ENCODE results near the gene ZNF610. TPM values are rescaled to one million over a fixed set of nuclear protein-coding genes. Genes with fewer than 3 reads are reported as not detected.

ZNF610 gene
- total and polyA plus RNA-seq, 8 donors: 0.45 to 2.6 (median 1.4) TPM; not detected in 3

DNA sequence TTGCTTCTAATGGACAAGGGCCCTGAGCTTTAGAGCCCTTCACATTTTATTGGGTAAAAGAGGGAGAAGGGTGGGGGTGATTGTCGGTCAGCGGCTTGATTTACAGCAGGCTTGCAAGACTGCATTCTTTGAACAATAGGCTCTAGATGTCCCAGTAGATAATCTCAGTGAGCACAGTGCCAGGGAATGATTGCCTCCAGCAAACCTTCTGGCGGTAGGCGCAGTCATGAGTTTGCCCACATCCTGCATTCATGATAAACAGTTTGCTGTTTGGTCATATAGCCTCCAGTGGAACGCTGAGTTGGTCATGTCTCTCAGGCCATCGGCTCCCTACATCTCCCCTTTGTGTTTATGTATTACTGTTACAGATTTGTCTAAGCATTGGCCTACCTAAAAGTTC is 74.2 kb downstream of the ZNF610 start:
- WGBS, 5 donors: 89 to 98% (median 96%) methylated on average over 6 of the region's 6 CpGs
- Histone ChIP-seq H3K36me3 (peaks cover 65 to 99% (median 93%) of the 10 kb centered on the region in 4 donors), H3K9me3 (peaks cover 54 to 100% (median 85%) of the 10 kb centered on the region in 4 donors), H3K27me3 (no peaks in the 10 kb centered on the region), H3K4me1 (no peaks in the 10 kb centered on the region), H3K27ac (no peak overlapping the region), H3K4me3 (no peak overlapping the region)
- no peak for TF ChIP-seq POLR2AphosphoS5 (IDR thresholded peaks at IDR 0.05)
- TF ChIP-seq POLR2A (IDR thresholded peaks at IDR 0.05): no peak
- no peak for TF ChIP-seq CTCF (IDR thresholded peaks at IDR 0.05)
- TF ChIP-seq EP300 (IDR thresholded peaks at IDR 0.05): no peak
- intact Hi-C loops (cut with DNase I; ENCODE audit: low total_unique reads): no loop called here
- DNase-seq: no peak

DNA sequence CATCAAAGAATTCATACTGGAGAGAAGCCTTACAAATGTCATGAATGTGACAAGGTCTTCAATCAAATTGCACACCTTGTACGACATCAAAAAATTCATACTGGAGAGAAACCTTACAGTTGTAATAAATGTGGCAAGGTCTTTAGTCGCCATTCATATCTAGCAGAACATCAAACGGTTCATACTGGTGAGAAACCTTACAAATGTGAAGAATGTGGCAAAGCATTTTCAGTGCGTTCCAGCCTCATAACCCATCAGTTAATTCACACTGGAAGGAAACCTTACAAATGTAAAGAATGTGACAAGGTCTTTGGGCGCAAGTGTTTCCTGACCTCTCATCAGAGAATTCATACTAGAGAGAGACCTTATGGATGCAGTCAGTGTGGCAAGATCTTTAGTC is 79.7 kb downstream of the ZNF610 start:
- Histone ChIP-seq H3K9me3 (peaks cover 63 to 100% (median 97%) of the 10 kb centered on the region in 4 donors), H3K36me3 (peaks cover 11 to 45% (median 39%) of the 10 kb centered on the region in 4 donors), H3K27me3 (no peaks in the 10 kb centered on the region), H3K27ac (no peak overlapping the region), H3K4me1 (no peaks in the 10 kb centered on the region), H3K4me3 (no peak overlapping the region)
- TF ChIP-seq POLR2AphosphoS5 (IDR thresholded peaks at IDR 0.05): no peak
- no peak for TF ChIP-seq POLR2A (IDR thresholded peaks at IDR 0.05)
- TF ChIP-seq EP300 (IDR thresholded peaks at IDR 0.05): no peak
- TF ChIP-seq CTCF (IDR thresholded peaks at IDR 0.05): no peak
- intact Hi-C loops (cut with DNase I; ENCODE audit: low total_unique reads): no loop called here
- DNase-seq: no peak
- WGBS, 5 donors: 94 to 97% (median 95%) methylated on average over 5 of the region's 5 CpGs

Small RNAs within 50 kb of the gene (small RNA-seq; reads per million reads assigned to genes)
- 0 reads per million in 4 donors for gene AC010332.1

Other genes with a start within 250 kb of the ZNF610 start
- gene ZNF841, start 240.5 kb upstream of the ZNF610 start, total RNA-seq: 10 to 100 TPM in 4 of 5 donors, 1 to 10 TPM in 1; 4.3 to 47.4 (median 20.7) TPM
- 1 to 10 TPM; 5.2 to 6.3 (median 6.2) TPM for gene ZNF841, start 240.5 kb upstream of the ZNF610 start, polyA plus RNA-seq
- 10 to 100 TPM in 1 of 5 donors, 1 to 10 TPM in 3, under 1 TPM in 1; 0.29 to 23.3 (median 7.2) TPM for gene ZNF616, start 196.3 kb upstream of the ZNF610 start, total RNA-seq
- 1 to 10 TPM; 1.7 to 2.0 (median 1.7) TPM for gene ZNF616, start 196.3 kb upstream of the ZNF610 start, polyA plus RNA-seq
- gene ZNF836, start 164.6 kb upstream of the ZNF610 start, total RNA-seq: 10 to 100 TPM in 2 of 5 donors, 1 to 10 TPM in 3; 1.3 to 17.7 (median 4.1) TPM
- 1 to 10 TPM; 3.2 to 4.5 (median 3.4) TPM for gene ZNF836, start 164.6 kb upstream of the ZNF610 start, polyA plus RNA-seq
- gene PPP2R1A, start 146.2 kb upstream of the ZNF610 start, total RNA-seq: 100 to 1,000 TPM in 4 of 5 donors, 10 to 100 TPM in 1; 73.3 to 272 (median 192) TPM
- 100 to 1,000 TPM in 2 of 3 donors, 10 to 100 TPM in 1; 98.7 to 146 (median 109) TPM for gene PPP2R1A, start 146.2 kb upstream of the ZNF610 start, polyA plus RNA-seq
- 10 to 100 TPM in 3 of 5 donors, 1 to 10 TPM in 2; 1.3 to 19.6 (median 14.2) TPM for gene ZNF766, start 66.7 kb upstream of the ZNF610 start, total RNA-seq
- 1 to 10 TPM; 2.6 to 4.0 (median 3.3) TPM for gene ZNF766, start 66.7 kb upstream of the ZNF610 start, polyA plus RNA-seq
- gene ZNF480, start 39.1 kb upstream of the ZNF610 start, total RNA-seq: 10 to 100 TPM in 1 of 5 donors, 1 to 10 TPM in 4; 2.2 to 11.0 (median 8.1) TPM
- 1 to 10 TPM; 4.0 to 5.2 (median 4.8) TPM for gene ZNF480, start 39.1 kb upstream of the ZNF610 start, polyA plus RNA-seq
- 10 to 100 TPM in 3 of 5 donors, 1 to 10 TPM in 2; 4.1 to 44.2 (median 11.6) TPM for gene ZNF880, start 33.7 kb downstream of the ZNF610 start, total RNA-seq
- 10 to 100 TPM in 2 of 3 donors, 1 to 10 TPM in 1; 8.4 to 10.4 (median 10.2) TPM for gene ZNF880, start 33.7 kb downstream of the ZNF610 start, polyA plus RNA-seq
- 10 to 100 TPM; 11.7 to 40.8 (median 16.2) TPM for gene ZNF528, start 61.6 kb downstream of the ZNF610 start, total RNA-seq
- 1 to 10 TPM; 3.7 to 9.0 (median 5.7) TPM for gene ZNF528, start 61.6 kb downstream of the ZNF610 start, polyA plus RNA-seq
- gene ZNF534, start 92.9 kb downstream of the ZNF610 start, total RNA-seq: under 1 TPM in 1 of 5 donors, not detected in 4; 0.37 TPM
- under 1 TPM in 1 of 3 donors, not detected in 2; 0.08 TPM for gene ZNF534, start 92.9 kb downstream of the ZNF610 start, polyA plus RNA-seq
- gene ZNF578, start 117.3 kb downstream of the ZNF610 start, total RNA-seq: 1 to 10 TPM in 1 of 5 donors, under 1 TPM in 1, not detected in 3; 0.45 to 4.4 TPM
- gene ZNF578, start 117.3 kb downstream of the ZNF610 start, polyA plus RNA-seq: under 1 TPM in 2 of 3 donors, not detected in 1; 0.25 to 0.43 TPM
- 10 to 100 TPM; 11.7 to 41.5 (median 24.8) TPM for gene ZNF808, start 191.4 kb downstream of the ZNF610 start, total RNA-seq
- gene ZNF808, start 191.4 kb downstream of the ZNF610 start, polyA plus RNA-seq: 1 to 10 TPM in 2 of 3 donors, under 1 TPM in 1; 0.92 to 1.9 (median 1.5) TPM
- 10 to 100 TPM in 2 of 5 donors, 1 to 10 TPM in 3; 1.2 to 28.1 (median 9.0) TPM for gene ZNF701, start 234.0 kb downstream of the ZNF610 start, total RNA-seq
- 1 to 10 TPM; 4.1 to 4.7 (median 4.2) TPM for gene ZNF701, start 234.0 kb downstream of the ZNF610 start, polyA plus RNA-seq